Measurements from ENCODE around the gene UBE4B. TPM values are rescaled to one million over a fixed set of nuclear protein-coding genes. Genes with fewer than 3 reads are reported as not detected.

Gene UBE4B
- total RNA-seq, 1 experiment from 2014 or later, result 80.8 TPM

DNA sequence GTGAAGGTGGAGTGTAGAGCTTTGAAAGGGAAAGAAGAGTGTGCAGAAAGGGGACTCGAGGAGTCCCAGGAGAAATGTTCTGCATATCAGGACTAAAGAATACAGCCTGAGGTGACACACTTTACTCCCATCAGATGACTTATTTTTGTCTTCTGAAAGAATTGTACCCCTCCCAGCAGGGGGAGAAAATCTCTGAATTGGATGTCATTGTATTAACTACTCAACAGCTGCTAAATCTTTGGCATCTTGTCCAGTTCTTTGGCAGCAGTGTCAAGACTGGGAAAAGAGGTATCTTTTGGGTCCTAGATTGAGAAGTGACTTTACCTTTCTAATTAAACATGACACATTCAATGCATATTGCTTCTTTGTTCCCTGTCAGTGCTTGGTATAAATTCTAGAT, 18.9 kb downstream of the UBE4B start:
- no peak for DNase-seq (ENCODE audit: low spot score)

DNA sequence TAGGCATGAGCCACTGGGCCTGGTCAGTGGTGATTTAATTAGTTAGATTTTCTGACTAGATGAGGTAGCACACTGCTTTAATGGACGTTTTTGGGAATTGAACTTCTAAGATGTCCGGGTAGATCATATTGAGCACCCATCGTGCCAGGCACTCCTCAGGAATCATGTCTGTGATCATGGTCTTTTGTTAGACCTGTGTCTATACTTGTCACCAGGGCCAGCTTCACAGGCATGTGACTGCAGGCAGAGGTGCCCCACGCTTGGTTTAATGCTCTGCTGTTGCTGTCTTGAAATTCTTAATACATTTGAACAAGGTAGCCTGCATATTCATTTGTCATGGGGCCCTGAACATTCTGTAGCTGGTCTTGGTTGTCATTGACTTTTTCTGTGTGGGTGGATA, 19.6 kb downstream of the UBE4B start:
- Mint-ChIP-seq H3K9me3 (no peaks in the 10 kb centered on the region), H3K36me3 (peaks cover 4% of the 10 kb centered on the region), H3K27me3 (ENCODE audit: low read depth) (no peaks in the 10 kb centered on the region), H3K4me1 (peaks cover 4% of the 10 kb centered on the region; the same call in 1 of the 2 replicates), H3K4me3 (no peak overlapping the region), H3K27ac (no peak overlapping the region; the same call in 1 of the 2 replicates)
- ChIA-PET CTCF (interaction anchor here (0.6 kb wide), 1 partner anchor 51 kb away, joined by 3 read pairs; no protein-coding TSS in a partner anchor), POLR2A (no interaction called here)
- TF ChIP-seq, protein P1, sequence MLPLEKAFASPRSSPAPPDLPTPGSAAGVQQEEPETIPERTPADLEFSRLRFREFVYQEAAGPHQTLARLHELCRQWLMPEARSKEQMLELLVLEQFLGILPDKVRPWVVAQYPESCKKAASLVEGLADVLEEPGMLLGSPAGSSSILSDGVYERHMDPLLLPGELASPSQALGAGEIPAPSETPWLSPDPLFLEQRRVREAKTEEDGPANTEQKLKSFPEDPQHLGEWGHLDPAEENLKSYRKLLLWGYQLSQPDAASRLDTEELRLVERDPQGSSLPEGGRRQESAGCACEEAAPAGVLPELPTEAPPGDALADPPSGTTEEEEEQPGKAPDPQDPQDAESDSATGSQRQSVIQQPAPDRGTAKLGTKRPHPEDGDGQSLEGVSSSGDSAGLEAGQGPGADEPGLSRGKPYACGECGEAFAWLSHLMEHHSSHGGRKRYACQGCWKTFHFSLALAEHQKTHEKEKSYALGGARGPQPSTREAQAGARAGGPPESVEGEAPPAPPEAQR (CRISPR knock-in tag; IDR thresholded peaks at IDR 0.05), result no peak
- TF ChIP-seq, protein P2, sequence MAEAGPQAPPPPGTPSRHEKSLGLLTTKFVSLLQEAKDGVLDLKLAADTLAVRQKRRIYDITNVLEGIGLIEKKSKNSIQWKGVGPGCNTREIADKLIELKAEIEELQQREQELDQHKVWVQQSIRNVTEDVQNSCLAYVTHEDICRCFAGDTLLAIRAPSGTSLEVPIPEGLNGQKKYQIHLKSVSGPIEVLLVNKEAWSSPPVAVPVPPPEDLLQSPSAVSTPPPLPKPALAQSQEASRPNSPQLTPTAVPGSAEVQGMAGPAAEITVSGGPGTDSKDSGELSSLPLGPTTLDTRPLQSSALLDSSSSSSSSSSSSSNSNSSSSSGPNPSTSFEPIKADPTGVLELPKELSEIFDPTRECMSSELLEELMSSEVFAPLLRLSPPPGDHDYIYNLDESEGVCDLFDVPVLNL (CRISPR knock-in tag; IDR thresholded peaks at IDR 0.05; ENCODE audit: borderline replicate concordance, low read depth), result no peak
- TF ChIP-seq ZNF671 (CRISPR knock-in tag; IDR thresholded peaks at IDR 0.05), result no peak
- no peak for TF ChIP-seq ATF1 (CRISPR knock-in tag; IDR thresholded peaks at IDR 0.05)
- TF ChIP-seq, protein P3, sequence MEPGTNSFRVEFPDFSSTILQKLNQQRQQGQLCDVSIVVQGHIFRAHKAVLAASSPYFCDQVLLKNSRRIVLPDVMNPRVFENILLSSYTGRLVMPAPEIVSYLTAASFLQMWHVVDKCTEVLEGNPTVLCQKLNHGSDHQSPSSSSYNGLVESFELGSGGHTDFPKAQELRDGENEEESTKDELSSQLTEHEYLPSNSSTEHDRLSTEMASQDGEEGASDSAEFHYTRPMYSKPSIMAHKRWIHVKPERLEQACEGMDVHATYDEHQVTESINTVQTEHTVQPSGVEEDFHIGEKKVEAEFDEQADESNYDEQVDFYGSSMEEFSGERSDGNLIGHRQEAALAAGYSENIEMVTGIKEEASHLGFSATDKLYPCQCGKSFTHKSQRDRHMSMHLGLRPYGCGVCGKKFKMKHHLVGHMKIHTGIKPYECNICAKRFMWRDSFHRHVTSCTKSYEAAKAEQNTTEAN (CRISPR knock-in tag; IDR thresholded peaks at IDR 0.05), result no peak
- TF ChIP-seq NR2C2 (CRISPR knock-in tag; IDR thresholded peaks at IDR 0.05), result no peak
- no peak for TF ChIP-seq ZNF423 (CRISPR knock-in tag; IDR thresholded peaks at IDR 0.05)
- no peak for TF ChIP-seq GTF2I (CRISPR knock-in tag; conservative IDR thresholded peaks at IDR 0.05)
- TF ChIP-seq NFATC4 (CRISPR knock-in tag; IDR thresholded peaks at IDR 0.05), result no peak
- no peak for TF ChIP-seq SMAD3 (CRISPR knock-in tag; IDR thresholded peaks at IDR 0.05; ENCODE audit: borderline replicate concordance)
- TF ChIP-seq CREM (CRISPR knock-in tag; IDR thresholded peaks at IDR 0.05), result no peak
- DNase-seq (ENCODE audit: low spot score) (no peak), ATAC-seq (no peak)

More for the DNA sequence above, 18.9 kb downstream of the UBE4B start:
- TF ChIP-seq, protein P4, sequence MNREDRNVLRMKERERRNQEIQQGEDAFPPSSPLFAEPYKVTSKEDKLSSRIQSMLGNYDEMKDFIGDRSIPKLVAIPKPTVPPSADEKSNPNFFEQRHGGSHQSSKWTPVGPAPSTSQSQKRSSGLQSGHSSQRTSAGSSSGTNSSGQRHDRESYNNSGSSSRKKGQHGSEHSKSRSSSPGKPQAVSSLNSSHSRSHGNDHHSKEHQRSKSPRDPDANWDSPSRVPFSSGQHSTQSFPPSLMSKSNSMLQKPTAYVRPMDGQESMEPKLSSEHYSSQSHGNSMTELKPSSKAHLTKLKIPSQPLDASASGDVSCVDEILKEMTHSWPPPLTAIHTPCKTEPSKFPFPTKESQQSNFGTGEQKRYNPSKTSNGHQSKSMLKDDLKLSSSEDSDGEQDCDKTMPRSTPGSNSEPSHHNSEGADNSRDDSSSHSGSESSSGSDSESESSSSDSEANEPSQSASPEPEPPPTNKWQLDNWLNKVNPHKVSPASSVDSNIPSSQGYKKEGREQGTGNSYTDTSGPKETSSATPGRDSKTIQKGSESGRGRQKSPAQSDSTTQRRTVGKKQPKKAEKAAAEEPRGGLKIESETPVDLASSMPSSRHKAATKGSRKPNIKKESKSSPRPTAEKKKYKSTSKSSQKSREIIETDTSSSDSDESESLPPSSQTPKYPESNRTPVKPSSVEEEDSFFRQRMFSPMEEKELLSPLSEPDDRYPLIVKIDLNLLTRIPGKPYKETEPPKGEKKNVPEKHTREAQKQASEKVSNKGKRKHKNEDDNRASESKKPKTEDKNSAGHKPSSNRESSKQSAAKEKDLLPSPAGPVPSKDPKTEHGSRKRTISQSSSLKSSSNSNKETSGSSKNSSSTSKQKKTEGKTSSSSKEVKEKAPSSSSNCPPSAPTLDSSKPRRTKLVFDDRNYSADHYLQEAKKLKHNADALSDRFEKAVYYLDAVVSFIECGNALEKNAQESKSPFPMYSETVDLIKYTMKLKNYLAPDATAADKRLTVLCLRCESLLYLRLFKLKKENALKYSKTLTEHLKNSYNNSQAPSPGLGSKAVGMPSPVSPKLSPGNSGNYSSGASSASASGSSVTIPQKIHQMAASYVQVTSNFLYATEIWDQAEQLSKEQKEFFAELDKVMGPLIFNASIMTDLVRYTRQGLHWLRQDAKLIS (CRISPR knock-in tag; IDR thresholded peaks at IDR 0.05; ENCODE audit: borderline replicate concordance), result no peak
- no peak for TF ChIP-seq NR2C2 (CRISPR knock-in tag; IDR thresholded peaks at IDR 0.05)
- TF ChIP-seq JAZF1 (CRISPR knock-in tag; IDR thresholded peaks at IDR 0.05), result no peak
- TF ChIP-seq TCF7 (CRISPR knock-in tag; IDR thresholded peaks at IDR 0.05; ENCODE audit: low read depth), result no peak
- no peak for TF ChIP-seq KAT7 (CRISPR knock-in tag; IDR thresholded peaks at IDR 0.05; ENCODE audit: borderline replicate concordance)
- TF ChIP-seq ZNF671 (CRISPR knock-in tag; IDR thresholded peaks at IDR 0.05), result no peak
- H3K36me3 Mint-ChIP-seq, result peaks cover 4% of the 10 kb centered on the region
- no peaks in the 10 kb centered on the region for H3K27me3 Mint-ChIP-seq (ENCODE audit: low read depth)
- no peaks in the 10 kb centered on the region for H3K9me3 Mint-ChIP-seq
- no peak for ATAC-seq
- CTCF ChIA-PET, result no interaction called here
- POLR2A ChIA-PET, result no interaction called here
- H3K4me3 Mint-ChIP-seq, result no peak overlapping the region
- H3K4me1 Mint-ChIP-seq, result peaks cover 9% of the 10 kb centered on the region
- H3K27ac Mint-ChIP-seq, result no peak overlapping the region

GRCh38 chr1:10054465-10054864, 21.7 kb downstream of the UBE4B start:
- no peak overlapping the region for H3K4me3 Mint-ChIP-seq
- ATAC-seq (no peak), DNase-seq (ENCODE audit: low spot score) (no peak)
- CTCF ChIA-PET, result no interaction called here
- H3K36me3 Mint-ChIP-seq, result no peaks in the 10 kb centered on the region
- peaks cover 12% of the 10 kb centered on the region for H3K4me1 Mint-ChIP-seq
- no peaks in the 10 kb centered on the region for H3K27me3 Mint-ChIP-seq (ENCODE audit: low read depth)
- no peaks in the 10 kb centered on the region for H3K9me3 Mint-ChIP-seq
- no peak overlapping the region for H3K27ac Mint-ChIP-seq
- POLR2A ChIA-PET, result no interaction called here
- TF ChIP-seq ATF3 (CRISPR knock-in tag; conservative IDR thresholded peaks at IDR 0.05) (no peak), SP1 (CRISPR knock-in tag; conservative IDR thresholded peaks at IDR 0.05) (no peak), JAZF1 (CRISPR knock-in tag; IDR thresholded peaks at IDR 0.05) (no peak), SMAD3 (CRISPR knock-in tag; IDR thresholded peaks at IDR 0.05; ENCODE audit: borderline replicate concordance) (no peak), ATF1 (CRISPR knock-in tag; IDR thresholded peaks at IDR 0.05) (no peak)
- TF ChIP-seq, protein P5, sequence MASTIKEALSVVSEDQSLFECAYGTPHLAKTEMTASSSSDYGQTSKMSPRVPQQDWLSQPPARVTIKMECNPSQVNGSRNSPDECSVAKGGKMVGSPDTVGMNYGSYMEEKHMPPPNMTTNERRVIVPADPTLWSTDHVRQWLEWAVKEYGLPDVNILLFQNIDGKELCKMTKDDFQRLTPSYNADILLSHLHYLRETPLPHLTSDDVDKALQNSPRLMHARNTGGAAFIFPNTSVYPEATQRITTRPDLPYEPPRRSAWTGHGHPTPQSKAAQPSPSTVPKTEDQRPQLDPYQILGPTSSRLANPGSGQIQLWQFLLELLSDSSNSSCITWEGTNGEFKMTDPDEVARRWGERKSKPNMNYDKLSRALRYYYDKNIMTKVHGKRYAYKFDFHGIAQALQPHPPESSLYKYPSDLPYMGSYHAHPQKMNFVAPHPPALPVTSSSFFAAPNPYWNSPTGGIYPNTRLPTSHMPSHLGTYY (CRISPR knock-in tag; IDR thresholded peaks at IDR 0.05), result no peak
- TF ChIP-seq, protein P6, sequence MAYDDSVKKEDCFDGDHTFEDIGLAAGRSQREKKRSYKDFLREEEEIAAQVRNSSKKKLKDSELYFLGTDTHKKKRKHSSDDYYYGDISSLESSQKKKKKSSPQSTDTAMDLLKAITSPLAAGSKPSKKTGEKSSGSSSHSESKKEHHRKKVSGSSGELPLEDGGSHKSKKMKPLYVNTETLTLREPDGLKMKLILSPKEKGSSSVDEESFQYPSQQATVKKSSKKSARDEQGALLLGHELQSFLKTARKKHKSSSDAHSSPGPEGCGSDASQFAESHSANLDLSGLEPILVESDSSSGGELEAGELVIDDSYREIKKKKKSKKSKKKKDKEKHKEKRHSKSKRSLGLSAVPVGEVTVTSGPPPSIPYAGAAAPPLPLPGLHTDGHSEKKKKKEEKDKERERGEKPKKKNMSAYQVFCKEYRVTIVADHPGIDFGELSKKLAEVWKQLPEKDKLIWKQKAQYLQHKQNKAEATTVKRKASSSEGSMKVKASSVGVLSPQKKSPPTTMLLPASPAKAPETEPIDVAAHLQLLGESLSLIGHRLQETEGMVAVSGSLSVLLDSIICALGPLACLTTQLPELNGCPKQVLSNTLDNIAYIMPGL (CRISPR knock-in tag; IDR thresholded peaks at IDR 0.05), result no peak

Data from WTC11 (cell line).